GM21526 (cell line): ENCODE data around the gene HSPB6.
"Not testable (repeated sequence)": the region's sequence is repeated elsewhere in the genome, so short reads cannot be mapped to it uniquely, and the experiment has no call there.

ENCODE experiments used
- ATAC-seq: cut with Tn5 transposase; IDR thresholded peaks from one replicate; pipeline ENCODE4 v1.9.1; 2021; ENCODE audit warnings: moderate library complexity; ENCODE audit not compliant: unreplicated experiment, low FRiP score

Gene HSPB6

GRCh38 chr19:35732540-35733179 is 24.2 kb downstream of the HSPB6 start:
- no peak for ATAC-seq

- ATAC-seq = no peak
Measured at GRCh38 chr19:35731779-35732405, 24.9 kb downstream of the HSPB6 start.

GRCh38 chr19:35731353-35731752 is 25.5 kb downstream of the HSPB6 start:
- no peak for ATAC-seq

GRCh38 chr19:35730326-35730725 is 26.5 kb downstream of the HSPB6 start:
- ATAC-seq = no peak

GRCh38 chr19:35729763-35730162 is 27.1 kb downstream of the HSPB6 start:
- ATAC-seq = no peak

GRCh38 chr19:35729021-35729420 is 27.8 kb downstream of the HSPB6 start:
- ATAC-seq = no peak

GRCh38 chr19:35727956-35728706 is 28.7 kb downstream of the HSPB6 start:
- no peak for ATAC-seq

GRCh38 chr19:35727053-35727955 is 29.5 kb downstream of the HSPB6 start:
- no peak for ATAC-seq

GRCh38 chr19:35725216-35725861 is 31.5 kb downstream of the HSPB6 start:
- ATAC-seq = no peak

GRCh38 chr19:35724560-35724959 is 32.3 kb downstream of the HSPB6 start:
- ATAC-seq = no peak

- ATAC-seq = not testable (repeated sequence)
Measured at GRCh38 chr19:35724132-35724531, 32.7 kb downstream of the HSPB6 start.

- ATAC-seq = no peak
Measured at GRCh38 chr19:35723671-35724070, 33.2 kb downstream of the HSPB6 start.

- ATAC-seq = no peak
Measured at GRCh38 chr19:35722897-35723296, 33.9 kb downstream of the HSPB6 start.

GRCh38 chr19:35722461-35722860 is 34.4 kb downstream of the HSPB6 start:
- ATAC-seq = no peak

- ATAC-seq = no peak
Measured at GRCh38 chr19:35721374-35721773, 35.5 kb downstream of the HSPB6 start.

- ATAC-seq = no peak
Measured at GRCh38 chr19:35720648-35721047, 36.2 kb downstream of the HSPB6 start.

GRCh38 chr19:35720163-35720524 is 36.7 kb downstream of the HSPB6 start:
- ATAC-seq = no peak

- no peak for ATAC-seq
Measured at GRCh38 chr19:35719402-35720162, 37.2 kb downstream of the HSPB6 start.

- ATAC-seq = no peak
Measured at GRCh38 chr19:35718345-35719041, 38.3 kb downstream of the HSPB6 start.
